ENCODE data around the gene KCNQ2. TPM values are rescaled to one million over a fixed set of nuclear protein-coding genes. Genes with fewer than 3 reads are reported as not detected.

KCNQ2 gene
- 0.47 to 0.86 TPM (median 0.75 TPM) in 5 replicates for total RNA-seq (2022; extraction: Qiagen RNA extraction; ENCODE audit: low read depth)

GRCh38 chr20:63471981-63472831 is at the start of gene KCNQ2:
TSS of gene KCNQ2 (minus strand) at chr20:63472655. CDS start at chr20:63472463, 192 bp downstream.

DNA sequence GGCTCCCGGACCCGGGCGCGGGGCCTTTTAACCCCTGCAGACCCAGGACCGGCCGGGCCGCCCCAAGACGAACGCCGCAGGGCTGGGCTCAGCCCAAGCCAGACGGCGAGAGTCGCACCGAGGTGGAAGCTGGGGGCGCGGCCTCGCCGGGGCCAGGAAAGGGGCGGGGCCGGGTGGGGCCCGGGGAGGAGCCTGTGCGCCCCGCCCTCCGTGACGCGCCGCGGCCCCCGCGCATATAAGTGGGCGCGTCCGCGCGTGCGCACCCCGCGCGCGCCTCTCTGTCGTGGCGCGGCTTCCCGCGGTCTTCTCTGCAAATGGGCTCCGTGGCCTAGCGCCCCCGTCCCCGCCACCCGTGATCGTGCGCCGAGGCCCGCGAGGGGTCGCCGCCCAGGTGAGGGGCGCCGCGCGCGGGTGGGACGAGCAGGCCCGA is 48.1 kb upstream of the KCNQ2 start, which contains the start of gene PPDPF:
Gene PPDPF (plus strand): TSS at position 262 of the 430 bp plus-strand sequence. CDS start 544 bp downstream, outside the sequence.

DNA sequence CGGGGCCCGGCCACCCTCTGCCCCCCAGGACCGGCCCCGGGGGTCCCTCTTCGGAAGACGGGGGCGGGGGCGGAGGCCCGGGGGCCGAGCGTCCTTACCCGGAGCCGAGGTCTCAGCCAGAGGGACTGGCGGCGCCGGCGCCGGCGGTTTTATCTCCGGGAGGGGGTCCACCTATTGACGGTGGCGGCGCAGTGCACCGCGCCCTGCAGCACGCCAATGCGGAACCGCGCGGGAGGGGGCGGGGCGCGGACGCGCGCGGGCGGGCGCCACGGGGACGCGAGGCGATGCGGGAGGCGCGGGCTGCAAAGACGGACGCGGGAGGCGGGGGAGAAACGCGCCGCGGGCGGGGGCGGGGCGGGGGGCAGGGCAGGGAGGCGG is 26.5 kb upstream of the KCNQ2 start, which contains the start of gene EEF1A2:
Gene EEF1A2 (minus strand): TSS at position 124 of the 378 bp plus-strand sequence. CDS start 1,320 bp downstream, outside the sequence.

DNA sequence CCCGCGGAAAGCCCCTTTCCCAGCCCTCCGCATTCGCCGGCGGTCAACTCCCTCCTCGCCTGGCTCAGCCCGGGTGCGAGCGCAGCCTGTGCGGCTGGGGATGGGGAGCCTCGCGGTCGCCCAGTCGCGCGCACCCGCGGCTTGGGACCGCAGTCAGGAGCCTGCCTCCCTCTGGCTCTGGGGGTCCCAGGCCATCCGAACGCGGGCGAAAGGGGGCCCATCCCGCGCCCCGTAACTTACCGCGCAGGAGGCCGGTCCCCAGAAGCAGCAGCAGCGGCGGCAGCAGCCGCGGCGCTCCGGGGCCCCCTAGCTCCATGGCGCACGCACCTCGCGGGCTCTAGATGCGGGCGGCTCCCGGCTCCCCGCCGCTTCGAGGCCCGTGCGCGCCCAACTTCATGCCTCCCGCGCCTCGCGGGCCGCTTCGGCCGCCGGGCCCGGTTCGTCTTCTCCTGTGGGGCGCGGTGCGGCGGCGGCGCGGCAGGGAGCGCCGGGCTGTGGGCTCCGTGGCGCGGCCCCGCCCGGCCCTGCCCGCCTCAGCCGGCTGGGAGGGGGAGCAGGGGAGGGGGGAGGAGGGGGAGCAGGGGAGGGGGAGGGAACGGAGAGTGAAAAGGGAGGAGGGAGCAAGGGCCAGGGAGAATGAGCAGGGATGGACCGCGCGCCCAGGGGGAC is 111.5 kb downstream of the KCNQ2 start, which contains the start of gene CHRNA4:
Gene CHRNA4 (minus strand): TSS at position 500 of the 669 bp plus-strand sequence. CDS start 184 bp downstream, at position 316.

Other genes starting within 250 kb of the KCNQ2 start
- gene BIRC7, start 236.8 kb downstream of the KCNQ2 start, total RNA-seq (2022; extraction: Qiagen RNA extraction; ENCODE audit: low read depth) = 2.6 to 4.1 TPM (median 3.7 TPM) in 5 replicates
- gene NKAIN4, start 218.2 kb downstream of the KCNQ2 start, total RNA-seq (2022; extraction: Qiagen RNA extraction; ENCODE audit: low read depth) = 6.3 to 10.1 TPM (median 7.0 TPM) in 5 replicates
- gene ARFGAP1, start 199.8 kb downstream of the KCNQ2 start, total RNA-seq (2022; extraction: Qiagen RNA extraction; ENCODE audit: low read depth) = 67.7 to 105 TPM (median 90.0 TPM) in 5 replicates
- 0.67 to 1.6 TPM (median 1.3 TPM) in 5 replicates for gene COL20A1, start 179.5 kb downstream of the KCNQ2 start, total RNA-seq (2022; extraction: Qiagen RNA extraction; ENCODE audit: low read depth)
- gene CHRNA4, start 111.3 kb downstream of the KCNQ2 start, total RNA-seq (2022; extraction: Qiagen RNA extraction; ENCODE audit: low read depth) = 0.19 to 2.1 TPM (median 0.29 TPM) in 5 replicates
- gene EEF1A2, start 26.4 kb upstream of the KCNQ2 start, total RNA-seq (2022; extraction: Qiagen RNA extraction; ENCODE audit: low read depth) = 128 to 177 TPM (median 145 TPM) in 5 replicates
- gene PPDPF, start 48.1 kb upstream of the KCNQ2 start, total RNA-seq (2022; extraction: Qiagen RNA extraction; ENCODE audit: low read depth) = 248 to 342 TPM (median 288 TPM) in 5 replicates
- gene PTK6, start 64.7 kb upstream of the KCNQ2 start, total RNA-seq (2022; extraction: Qiagen RNA extraction; ENCODE audit: low read depth) = 2.1 to 3.1 TPM (median 2.5 TPM) in 5 replicates
- 0.06 TPM in 1 of 5 replicates, not detected in the others for gene SRMS, start 75.1 kb upstream of the KCNQ2 start, total RNA-seq (2022; extraction: Qiagen RNA extraction; ENCODE audit: low read depth)
- gene FNDC11, start 81.5 kb upstream of the KCNQ2 start, total RNA-seq (2022; extraction: Qiagen RNA extraction; ENCODE audit: low read depth) = 0.07 to 0.20 TPM (median 0.16 TPM) in 5 replicates
- 7.3 to 11.0 TPM (median 9.5 TPM) in 5 replicates for gene HELZ2, start 101.6 kb upstream of the KCNQ2 start, total RNA-seq (2022; extraction: Qiagen RNA extraction; ENCODE audit: low read depth)
- gene GMEB2, start 154.4 kb upstream of the KCNQ2 start, total RNA-seq (2022; extraction: Qiagen RNA extraction; ENCODE audit: low read depth) = 8.9 to 12.1 TPM (median 11.2 TPM) in 5 replicates
- 7.5 to 11.4 TPM (median 9.0 TPM) in 5 replicates for gene STMN3, start 180.8 kb upstream of the KCNQ2 start, total RNA-seq (2022; extraction: Qiagen RNA extraction; ENCODE audit: low read depth)
- 5.3 to 8.8 TPM (median 7.0 TPM) in 5 replicates for gene RTEL1, start 185.7 kb upstream of the KCNQ2 start, total RNA-seq (2022; extraction: Qiagen RNA extraction; ENCODE audit: low read depth)
- 0.81 to 1.1 TPM (median 1.0 TPM) in 4 of 5 replicates, not detected in the other for gene TNFRSF6B, start 224.0 kb upstream of the KCNQ2 start, total RNA-seq (2022; extraction: Qiagen RNA extraction; ENCODE audit: low read depth)
- 27.9 to 37.6 TPM (median 32.6 TPM) in 5 replicates for gene ARFRP1, start 235.3 kb upstream of the KCNQ2 start, total RNA-seq (2022; extraction: Qiagen RNA extraction; ENCODE audit: low read depth)
- gene ZGPAT, start 235.4 kb upstream of the KCNQ2 start, total RNA-seq (2022; extraction: Qiagen RNA extraction; ENCODE audit: low read depth) = 24.0 to 30.5 TPM (median 27.2 TPM) in 5 replicates

All from A549 treated with DMSO at 1 μM for 4 hours (cell line).